Testis (tissue), 3 donors: ENCODE results near the gene GRIPAP1. TPM values are rescaled to one million over a fixed set of nuclear protein-coding genes. Genes with fewer than 3 reads are reported as not detected.

Source experiments
- DNase-seq: peaks from one replicate; pipeline ENCODE4 v3.0.0-alpha.2; 2019
- H3K27ac ChIP-seq, 2 donors: fragments of 200-600 bp; sonication (generic); one replicate each; pipeline ENCODE4 v1.5.1; 2019
- H3K27me3 ChIP-seq: fragments of 200-600 bp; sonication (generic); one replicate; pipeline ENCODE4 v1.5.1; 2019
- H3K36me3 ChIP-seq: fragments of 200-600 bp; sonication (generic); one replicate; pipeline ENCODE4 v1.5.1; 2017; ENCODE audit warnings: low read depth; ENCODE audit errors: missing control alignments
- H3K4me1 ChIP-seq: fragments of 200-600 bp; sonication (generic); one replicate; pipeline ENCODE4 v1.5.1; 2019
- H3K4me3 ChIP-seq, 2 donors: fragments of 200-600 bp; sonication (generic); one replicate each; pipeline ENCODE4 v1.5.1; 2017 to 2019
- H3K9me3 ChIP-seq: fragments of 200-600 bp; sonication (generic); one replicate; pipeline ENCODE4 v1.5.1; 2017
- CTCF ChIP-seq, 3 experiments: fragments of 450-650 bp in 2 of 3; fragments of 200-600 bp in 1 of 3; sonication (generic) in 1 of 3; IDR thresholded peaks; one replicate each; pipeline ENCODE4 v1.5.1; 2016 to 2019; ENCODE audit warnings: antibody characterized with exemption in 3 of 3, mild to moderate bottlenecking in 2 of 3, moderate library complexity in 1 of 3
- POLR2A ChIP-seq: fragments of 450-650 bp; IDR thresholded peaks from one replicate; pipeline ENCODE4 v1.6.1; 2017; ENCODE audit warnings: antibody characterized with exemption, mild to moderate bottlenecking, moderate library complexity
- WGBS, 2 donors: methylation state at CpG; one replicate each; pipeline ENCODE4 v1.1.5; 2018; 5-methylcytosine and 5-hydroxymethylcytosine counted together
- intact Hi-C: fragments of 100-400 bp; cut with DNase I; formaldehyde crosslinking; loops from one replicate; pipeline ENCODE4 v1.15.1; 2023; ENCODE audit warnings: low total_unique reads
- polyA plus RNA-seq: library from polyadenylated mRNA; stranded (reverse); fragments of 350-450 nt; fragmentation: Illumina TruSeq; extraction: RNeasy Lipid Tissue Mini Kit (QIAGEN cat#74804); gene quantifications from one replicate; pipeline ENCODE4 v1.2.3, GENCODE V29; 2014; ENCODE audit warnings: low read depth, low replicate concordance; ENCODE audit not compliant: insufficient read depth
- total RNA-seq, 2 donors: library from RNA; depleted of rRNA; stranded (reverse); fragments of >200 nt; gene quantifications; one replicate each; pipeline ENCODE4 v1.2.3, GENCODE V29; 2016

GRIPAP1 gene
- total and polyA plus RNA-seq, 3 donors from 2014 or later = 44.4 to 88.9 (median 76.4) TPM

- H3K9me3 ChIP-seq = no peaks in the 10 kb centered on the region
- 75 to 80% methylated on average over 1 to 8 of the region's 8 CpGs for WGBS, 2 donors
- TF ChIP-seq POLR2A = no peak
- no peak for TF ChIP-seq CTCF (IDR thresholded peaks at IDR 0.05)
- H3K36me3 ChIP-seq = no peaks in the 10 kb centered on the region
- no peak for DNase-seq
- intact Hi-C loops = no loop called here
- no peaks in the 10 kb centered on the region for H3K4me1 ChIP-seq
- no peak overlapping the region for H3K4me3 ChIP-seq
- no peak overlapping the region for H3K27ac ChIP-seq
- no peaks in the 10 kb centered on the region for H3K27me3 ChIP-seq
These were observed 65.5 kb downstream of the GRIPAP1 start for GRCh38 chrX:48936429-48937053.

GRCh38 chrX:48935301-48935670 is 66.8 kb downstream of the GRIPAP1 start:
- 100% methylated on average over 1 of the region's 1 CpG for WGBS, 2 donors
- no peak overlapping the region for H3K27ac ChIP-seq
- H3K36me3 ChIP-seq = no peaks in the 10 kb centered on the region
- intact Hi-C loops = no loop called here
- no peak for DNase-seq
- H3K4me1 ChIP-seq = no peaks in the 10 kb centered on the region
- TF ChIP-seq CTCF (IDR thresholded peaks at IDR 0.05) (no peak), POLR2A (no peak)
- no peaks in the 10 kb centered on the region for H3K27me3 ChIP-seq
- H3K9me3 ChIP-seq = no peaks in the 10 kb centered on the region
- H3K4me3 ChIP-seq = no peak overlapping the region

GRCh38 chrX:48934581-48935300 is 67.3 kb downstream of the GRIPAP1 start:
- TF ChIP-seq CTCF (IDR thresholded peaks at IDR 0.05) (no peak), POLR2A (no peak)
- no peaks in the 10 kb centered on the region for H3K27me3 ChIP-seq
- DNase-seq = no peak
- 79 to 92% methylated on average over 7 of the region's 7 CpGs for WGBS, 2 donors
- intact Hi-C loops = no loop called here
- H3K36me3 ChIP-seq = no peaks in the 10 kb centered on the region
- H3K27ac ChIP-seq = no peak overlapping the region
- H3K9me3 ChIP-seq = no peaks in the 10 kb centered on the region
- no peak overlapping the region for H3K4me3 ChIP-seq
- H3K4me1 ChIP-seq = no peaks in the 10 kb centered on the region

- no peak for DNase-seq
- no peaks in the 10 kb centered on the region for H3K9me3 ChIP-seq
- intact Hi-C loops = no loop called here
- H3K27ac ChIP-seq = no peak overlapping the region
- H3K36me3 ChIP-seq = no peaks in the 10 kb centered on the region
- H3K4me3 ChIP-seq = no peak overlapping the region
- WGBS, 2 donors = 94 to 100% methylated on average over 2 of the region's 2 CpGs
- no peaks in the 10 kb centered on the region for H3K4me1 ChIP-seq
- TF ChIP-seq POLR2A (no peak), CTCF (IDR thresholded peaks at IDR 0.05) (no peak)
- H3K27me3 ChIP-seq = no peaks in the 10 kb centered on the region
These were observed 68.3 kb downstream of the GRIPAP1 start for GRCh38 chrX:48933757-48934156.
